ENCODE measurements around the gene JSRP1.

The JSRP1 gene, protein sequence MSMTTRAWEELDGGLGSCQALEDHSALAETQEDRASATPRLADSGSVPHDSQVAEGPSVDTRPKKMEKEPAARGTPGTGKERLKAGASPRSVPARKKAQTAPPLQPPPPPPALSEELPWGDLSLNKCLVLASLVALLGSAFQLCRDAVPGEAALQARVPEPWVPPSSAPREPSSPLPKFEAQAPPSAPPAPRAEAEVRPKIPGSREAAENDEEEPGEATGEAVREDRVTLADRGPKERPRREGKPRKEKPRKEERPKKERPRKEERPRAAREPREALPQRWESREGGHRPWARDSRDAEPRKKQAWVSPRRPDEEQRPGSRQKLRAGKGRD

GRCh38 chr19:2255982-2256685 lies at the start of gene JSRP1:
JSRP1 (minus strand) TSS chr19:2256417; CDS start chr19:2255314, 1,103 bp downstream.
- DNase-seq = no peak

DNA sequence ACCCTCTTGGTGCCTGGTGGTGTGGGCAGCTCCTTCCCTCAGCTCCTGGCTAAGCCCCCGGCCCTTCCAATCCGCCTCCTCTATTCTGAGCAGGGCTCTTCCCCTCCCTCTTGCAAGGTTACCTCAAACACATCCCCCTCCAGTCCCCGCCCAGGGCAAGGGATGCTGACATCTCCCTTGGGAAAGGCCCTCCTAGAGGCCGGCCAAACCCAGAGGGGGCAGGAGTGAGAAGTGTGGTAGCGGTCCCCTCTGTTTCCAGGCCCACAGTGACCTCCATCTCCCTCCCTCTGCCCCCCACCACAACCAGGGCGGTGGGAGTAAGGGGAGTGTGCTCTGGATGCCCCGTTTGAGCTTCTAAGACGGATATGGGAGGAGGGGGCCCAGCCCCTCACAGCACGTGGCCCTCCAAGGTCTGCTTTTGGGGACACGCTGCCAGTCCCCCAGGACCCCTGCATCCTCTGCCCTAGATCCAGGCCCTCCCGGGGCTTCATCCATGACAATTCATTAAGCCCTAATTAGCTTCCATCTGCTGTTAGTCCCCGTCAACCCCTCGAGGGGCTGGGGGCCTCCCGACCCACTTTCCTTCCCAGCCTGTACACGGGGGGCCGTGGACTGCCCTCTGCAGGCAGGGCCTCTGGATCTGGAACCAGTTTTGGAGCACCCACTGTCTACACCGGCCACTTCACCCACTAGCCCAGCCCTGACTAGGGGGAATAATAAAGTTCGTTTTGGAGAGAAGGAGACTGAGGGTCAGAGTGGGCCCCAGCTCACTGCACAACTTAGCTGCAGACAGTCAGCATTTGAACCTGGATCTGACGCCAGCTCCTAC lies 49.4 kb upstream of the JSRP1 start:
- no peak for DNase-seq

DNA sequence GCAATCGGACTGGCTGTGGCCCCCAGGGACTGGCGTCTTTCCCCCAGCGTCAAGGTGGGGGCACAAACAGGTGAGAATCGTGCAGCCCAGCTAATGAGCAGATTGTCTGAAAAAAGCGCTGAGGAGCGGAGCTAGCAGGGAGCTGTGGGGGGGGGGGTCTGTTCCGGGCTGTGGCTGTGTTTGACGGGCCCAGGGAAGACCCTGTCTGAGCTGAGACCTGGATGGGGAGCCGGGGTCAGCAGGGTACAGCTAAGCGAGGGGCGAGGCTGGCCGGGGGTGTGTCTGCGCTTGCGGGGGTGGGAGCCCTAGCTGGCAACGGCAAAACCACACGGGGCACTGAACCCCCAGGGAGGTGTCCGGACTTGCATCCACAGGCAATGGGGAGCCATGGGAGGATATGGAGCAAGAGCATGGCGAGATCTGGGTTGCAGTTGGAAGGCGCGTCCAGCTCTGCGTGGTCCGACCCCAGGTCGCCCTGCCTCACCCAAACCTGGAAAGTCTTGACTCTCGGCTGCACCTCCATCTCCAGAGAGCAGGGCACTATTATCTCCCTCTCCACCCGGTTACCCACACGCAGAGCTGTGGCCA lies 47.1 kb upstream of the JSRP1 start:
- DNase-seq = no peak

GRCh38 chr19:2302319-2303210 lies 46.3 kb upstream of the JSRP1 start:
- no peak for DNase-seq

DNA sequence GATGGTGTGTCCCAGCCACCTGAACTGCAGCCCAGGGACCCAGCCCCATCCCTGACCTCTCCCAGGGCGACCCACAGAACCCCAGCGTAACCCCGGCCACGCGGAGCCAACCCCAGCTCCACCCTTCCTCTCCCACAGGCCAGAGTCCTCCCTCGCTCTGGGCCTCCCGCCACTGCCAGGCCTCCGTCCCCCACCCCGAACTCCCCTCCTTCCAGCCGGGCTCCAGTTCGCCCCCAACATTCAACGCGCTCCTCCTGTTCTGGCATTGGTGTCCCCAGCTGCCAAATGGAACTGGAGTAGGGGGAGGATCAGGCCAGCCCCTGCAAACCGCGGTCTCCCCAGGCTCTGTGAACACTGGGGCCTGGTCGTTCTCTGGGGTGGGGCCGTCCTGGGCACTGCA lies 44.3 kb upstream of the JSRP1 start:
- DNase-seq = no peak

DNA sequence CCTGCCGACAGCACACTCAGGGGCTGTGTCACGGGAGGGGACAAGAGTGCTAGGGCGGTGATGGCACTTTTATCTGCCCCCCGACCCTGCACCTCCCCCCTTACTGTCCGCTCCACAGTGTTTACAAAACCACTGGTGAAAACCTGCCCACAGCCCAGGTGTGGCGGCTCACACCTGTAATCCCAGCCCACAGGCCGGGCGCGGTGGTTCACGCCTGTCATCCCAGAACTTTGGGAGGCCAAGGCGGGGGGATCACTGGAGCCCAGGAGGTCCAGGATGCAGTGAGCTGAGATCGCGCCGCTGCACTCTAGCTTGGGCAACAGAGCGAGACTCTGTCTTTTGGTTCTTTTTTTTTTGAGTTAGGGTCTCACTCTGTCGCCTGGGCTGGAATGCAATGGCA lies 39.9 kb upstream of the JSRP1 start:
- DNase-seq = no peak

GRCh38 chr19:2294687-2295335 lies 38.6 kb upstream of the JSRP1 start:
- DNase-seq = no peak

GRCh38 chr19:2291185-2291751 lies 35.1 kb upstream of the JSRP1 start:
- no peak for DNase-seq

DNA sequence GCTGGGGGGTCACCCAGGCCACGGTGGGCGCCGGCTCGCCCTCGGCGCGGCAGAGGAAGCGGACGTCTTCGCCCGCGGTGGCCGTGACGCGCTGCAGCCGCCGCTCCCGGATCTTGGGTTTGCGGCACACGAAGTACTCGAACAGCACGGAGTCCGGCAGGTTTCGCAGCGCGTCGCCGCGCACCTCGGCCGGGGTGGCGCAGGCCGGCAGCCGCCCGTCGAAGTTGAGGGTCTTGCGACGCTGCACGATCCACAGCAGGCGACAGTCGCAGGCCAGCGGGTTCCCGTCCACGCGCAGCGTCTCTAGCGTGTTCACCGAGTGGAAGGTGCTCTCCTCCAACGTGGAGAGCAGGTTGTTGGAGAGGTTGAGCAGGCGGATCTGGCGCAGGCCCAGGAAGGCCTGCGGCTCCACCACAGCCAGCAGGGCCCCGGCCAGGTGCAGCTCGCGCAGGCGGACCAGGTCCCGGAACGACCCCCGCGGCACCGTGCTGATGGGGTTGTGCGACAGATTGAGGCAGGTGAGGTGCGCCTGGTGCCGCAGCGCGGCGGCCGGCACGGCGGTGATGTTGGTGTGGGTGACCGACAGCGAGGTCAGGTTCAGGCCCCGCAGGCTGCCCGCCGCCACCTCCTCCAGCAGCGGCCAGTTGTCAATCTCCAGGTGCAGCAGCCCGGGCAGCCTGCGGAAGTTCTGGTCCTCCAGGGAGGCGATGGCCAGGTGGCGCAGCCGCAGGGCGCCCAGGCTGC lies 34.4 kb upstream of the JSRP1 start:
- no peak for DNase-seq

- peak; percentile 75 for DNase-seq
These were observed 33.7 kb upstream of the JSRP1 start for GRCh38 chr19:2289714-2290435.

DNA sequence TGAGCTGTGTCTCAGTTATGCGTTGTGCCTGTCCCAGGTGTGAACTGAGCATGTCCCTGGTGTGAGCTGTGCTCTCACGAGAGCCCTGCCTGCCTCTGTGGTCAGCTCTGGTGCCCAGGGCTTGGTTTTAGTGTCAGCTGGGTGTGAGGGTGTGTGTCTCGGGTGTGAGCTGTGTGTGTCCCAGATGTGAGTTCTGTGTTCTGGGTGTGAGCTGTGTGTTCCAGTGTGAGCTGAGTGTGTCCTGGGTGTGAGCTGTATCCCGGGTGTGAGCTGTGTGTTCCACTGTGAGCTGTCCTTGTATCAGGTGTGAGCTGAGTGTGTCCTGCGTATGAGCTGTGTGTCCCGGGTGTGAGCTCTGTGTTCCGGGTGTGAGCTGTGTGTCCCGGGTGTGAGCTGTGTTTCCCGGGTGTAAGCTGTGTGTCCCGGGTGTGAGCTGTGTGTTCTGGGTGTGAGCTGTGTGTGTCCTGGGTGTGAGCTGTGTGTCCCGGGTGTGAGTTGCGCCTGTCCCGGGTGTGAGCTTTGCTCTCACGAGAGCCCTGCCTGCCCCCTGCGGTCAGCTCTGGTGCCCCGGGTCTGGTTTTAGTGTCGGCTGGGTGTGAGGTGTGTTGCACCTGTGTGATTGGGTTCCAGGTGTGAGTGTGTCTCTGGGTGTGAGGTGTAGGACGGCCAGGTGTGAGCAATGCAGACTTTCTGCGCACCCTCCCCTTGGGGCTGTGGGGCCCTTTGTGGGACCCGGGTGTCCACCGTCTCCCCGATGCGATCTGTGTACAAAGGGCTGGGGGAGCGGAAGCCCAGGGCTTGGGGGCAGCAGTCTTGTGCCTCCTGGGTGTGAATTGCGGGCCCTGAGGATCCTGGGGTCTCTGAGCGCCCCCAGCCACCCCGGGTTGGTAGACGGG lies 32.8 kb upstream of the JSRP1 start:
- DNase-seq = no peak

- DNase-seq = no peak
These were observed 32.2 kb upstream of the JSRP1 start for GRCh38 chr19:2288338-2288817.

- no peak for DNase-seq
These were observed 31.5 kb upstream of the JSRP1 start for GRCh38 chr19:2287585-2288337.

DNA sequence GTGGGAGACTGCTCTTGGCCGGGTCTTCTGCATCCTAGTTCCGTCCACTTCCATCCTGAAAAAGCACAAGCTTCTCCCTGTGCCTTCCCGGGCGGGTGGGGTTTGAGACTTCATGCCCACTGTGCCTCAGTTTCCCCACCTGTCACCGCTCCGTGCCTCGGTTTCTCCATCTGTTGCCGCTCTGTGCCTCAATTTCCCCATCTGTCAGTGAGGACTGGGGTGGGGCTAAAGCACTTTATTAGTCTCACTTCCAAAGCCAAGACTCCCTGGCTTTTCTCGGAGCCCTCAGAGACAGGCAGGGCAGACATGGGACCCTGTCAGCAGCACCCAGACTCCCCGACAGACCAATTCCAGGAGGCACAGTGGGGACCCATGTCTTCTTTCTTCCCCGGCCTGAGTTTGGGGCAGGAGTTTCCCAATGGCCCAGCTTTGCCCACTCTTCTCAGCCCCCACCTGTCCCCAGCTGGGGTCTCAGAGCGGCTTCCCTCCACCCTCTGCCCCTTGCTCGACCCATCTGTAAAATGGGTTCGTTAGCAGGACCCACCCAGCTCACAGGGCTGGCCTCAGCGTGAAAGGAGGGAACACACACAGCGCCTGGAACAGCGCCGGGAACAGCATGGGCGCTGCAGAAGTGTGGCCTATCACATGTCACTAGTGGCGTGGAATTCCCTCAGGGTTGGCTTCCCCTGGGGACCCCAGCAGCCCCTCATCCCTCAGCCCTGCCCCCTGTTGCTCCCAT lies 30.4 kb upstream of the JSRP1 start:
- no peak for DNase-seq

- DNase-seq = no peak
These were observed 27.8 kb upstream of the JSRP1 start for GRCh38 chr19:2283835-2284507.

DNA sequence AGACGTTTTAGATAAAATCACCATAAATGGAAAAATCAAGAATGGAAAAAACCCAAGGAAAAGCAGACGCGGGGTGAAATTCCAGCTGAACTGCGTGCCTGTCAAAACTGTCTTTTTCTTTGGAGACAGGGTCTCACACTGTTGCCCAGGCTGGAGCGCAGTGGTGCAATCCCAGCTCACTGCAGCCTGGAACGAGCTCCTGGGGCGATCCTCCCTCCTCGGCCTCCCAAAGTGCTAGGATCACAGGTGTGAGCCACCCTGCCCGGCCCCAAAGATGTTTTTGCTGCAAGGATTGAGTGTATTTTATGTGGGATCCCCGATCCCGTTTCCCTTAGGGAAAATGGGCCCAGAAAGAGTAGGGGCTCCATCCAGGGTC lies 26.6 kb upstream of the JSRP1 start:
- no peak for DNase-seq

Data from activated CD8-positive, alpha-beta memory T cell treated with anti-CD3 and anti-CD28 coated beads, Interleukin-2, amount 50 U/mL, for 48 hours (primary cell).